ENCODE data around the gene GOLGA6L1.
"Not testable (repeated sequence)": the region's sequence is repeated elsewhere in the genome, so short reads cannot be mapped to it uniquely, and the experiment has no call there.

DNA sequence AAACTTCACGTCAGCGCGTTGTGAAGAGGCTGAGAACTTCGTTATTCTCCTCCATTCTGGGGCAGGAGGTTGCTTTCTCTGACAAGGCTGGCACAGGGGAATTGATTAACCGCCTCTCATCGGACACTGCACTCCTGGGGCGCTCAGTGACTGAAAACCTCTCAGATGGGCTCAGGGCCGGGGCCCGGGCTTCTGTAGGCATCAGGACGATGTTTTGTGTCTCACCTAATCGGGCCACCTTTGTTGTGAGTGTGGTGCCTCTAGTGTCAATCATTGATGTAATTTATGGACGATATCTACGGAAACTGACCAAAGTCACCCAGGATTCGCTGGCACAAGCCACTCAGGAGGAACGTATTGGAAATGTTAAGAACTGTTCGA is 43.9 kb upstream of the GOLGA6L1 start:
- TF ChIP-seq CTCF, EZH2phosphoT487, EZH2 (IDR thresholded peaks at IDR 0.05): not testable (repeated sequence)
